Measurements from ENCODE around the gene CSRNP3.
"Not testable (repeated sequence)": the region's sequence is repeated elsewhere in the genome, so short reads cannot be mapped to it uniquely, and the experiment has no call there.

Gene CSRNP3

DNA sequence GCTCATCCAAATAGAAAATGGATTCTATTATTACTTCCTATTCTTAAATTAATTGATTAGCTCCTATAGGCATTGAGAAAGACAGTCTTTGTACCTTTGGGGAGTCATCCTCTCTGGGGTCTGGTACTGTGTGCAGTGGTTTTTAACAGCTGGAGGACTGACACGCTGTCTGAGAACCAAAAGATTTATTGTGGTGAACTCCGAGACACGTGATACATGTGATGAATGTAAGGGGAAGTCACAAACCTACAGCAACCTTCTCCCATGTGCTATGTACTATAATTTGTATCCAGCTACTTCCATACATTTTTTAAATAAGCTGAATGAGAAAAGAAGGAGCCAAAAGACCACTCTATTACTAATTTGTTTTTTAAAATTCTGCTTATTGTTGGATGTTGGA lies 190.9 kb downstream of the CSRNP3 start:
- TF ChIP-seq, protein P1, sequence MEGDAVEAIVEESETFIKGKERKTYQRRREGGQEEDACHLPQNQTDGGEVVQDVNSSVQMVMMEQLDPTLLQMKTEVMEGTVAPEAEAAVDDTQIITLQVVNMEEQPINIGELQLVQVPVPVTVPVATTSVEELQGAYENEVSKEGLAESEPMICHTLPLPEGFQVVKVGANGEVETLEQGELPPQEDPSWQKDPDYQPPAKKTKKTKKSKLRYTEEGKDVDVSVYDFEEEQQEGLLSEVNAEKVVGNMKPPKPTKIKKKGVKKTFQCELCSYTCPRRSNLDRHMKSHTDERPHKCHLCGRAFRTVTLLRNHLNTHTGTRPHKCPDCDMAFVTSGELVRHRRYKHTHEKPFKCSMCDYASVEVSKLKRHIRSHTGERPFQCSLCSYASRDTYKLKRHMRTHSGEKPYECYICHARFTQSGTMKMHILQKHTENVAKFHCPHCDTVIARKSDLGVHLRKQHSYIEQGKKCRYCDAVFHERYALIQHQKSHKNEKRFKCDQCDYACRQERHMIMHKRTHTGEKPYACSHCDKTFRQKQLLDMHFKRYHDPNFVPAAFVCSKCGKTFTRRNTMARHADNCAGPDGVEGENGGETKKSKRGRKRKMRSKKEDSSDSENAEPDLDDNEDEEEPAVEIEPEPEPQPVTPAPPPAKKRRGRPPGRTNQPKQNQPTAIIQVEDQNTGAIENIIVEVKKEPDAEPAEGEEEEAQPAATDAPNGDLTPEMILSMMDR (conservative IDR thresholded peaks at IDR 0.05; ENCODE audit: low read depth, low read length), result no peak
- no peak for DNase-seq (ENCODE audit: low read depth)
- H3K4me3 ChIP-seq (ENCODE audit: low read depth, low read length), result no peak overlapping the region

DNA sequence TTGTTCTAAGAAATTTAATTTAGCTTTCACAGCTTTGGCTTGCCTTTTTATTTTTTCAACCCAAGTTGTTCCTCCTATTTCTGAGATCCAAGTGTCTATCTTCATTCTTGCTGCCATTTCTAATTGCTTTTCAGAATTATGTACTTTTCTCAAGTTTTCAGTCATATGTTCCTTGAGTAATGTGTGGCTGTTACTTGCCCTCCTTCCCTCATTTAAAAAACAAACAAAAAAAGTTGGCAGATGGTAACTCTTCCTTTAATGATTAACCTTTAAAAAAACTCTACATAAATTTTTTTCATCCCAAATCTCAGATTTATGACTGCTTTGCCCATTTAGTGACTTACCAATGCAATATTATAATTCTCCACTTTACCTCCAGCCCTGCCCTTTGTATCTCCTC lies 193.2 kb downstream of the CSRNP3 start:
- H3K4me3 ChIP-seq (ENCODE audit: low read depth, low read length), result no peak overlapping the region
- TF ChIP-seq, protein P1 (conservative IDR thresholded peaks at IDR 0.05; ENCODE audit: low read depth, low read length), result no peak
- DNase-seq (ENCODE audit: low read depth), result no peak

DNA sequence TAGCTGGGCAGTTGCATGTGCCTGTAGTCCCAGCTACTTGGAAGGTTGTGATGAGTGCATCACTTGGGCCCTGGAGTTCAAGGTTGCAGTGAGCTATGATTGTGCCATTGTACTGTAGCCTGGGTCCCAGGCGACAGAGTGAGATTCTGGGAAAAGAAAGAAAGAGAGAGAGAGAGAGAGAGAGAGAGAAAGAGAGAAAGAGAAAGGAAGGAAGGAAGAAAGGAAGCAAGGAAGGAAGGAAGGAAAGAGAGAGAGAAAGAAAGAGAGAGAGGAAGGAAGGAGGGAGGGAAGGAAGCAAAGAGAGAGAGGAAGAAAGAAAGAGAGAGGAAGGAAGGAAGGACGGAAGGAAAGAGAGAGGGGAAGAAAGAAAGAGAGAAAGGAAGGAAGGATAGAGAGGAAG lies 196.1 kb downstream of the CSRNP3 start:
- TF ChIP-seq, protein P1 (conservative IDR thresholded peaks at IDR 0.05; ENCODE audit: low read depth, low read length), result no peak
- H3K4me3 ChIP-seq (ENCODE audit: low read depth, low read length), result no peak overlapping the region
- no peak for DNase-seq (ENCODE audit: low read depth)

DNA sequence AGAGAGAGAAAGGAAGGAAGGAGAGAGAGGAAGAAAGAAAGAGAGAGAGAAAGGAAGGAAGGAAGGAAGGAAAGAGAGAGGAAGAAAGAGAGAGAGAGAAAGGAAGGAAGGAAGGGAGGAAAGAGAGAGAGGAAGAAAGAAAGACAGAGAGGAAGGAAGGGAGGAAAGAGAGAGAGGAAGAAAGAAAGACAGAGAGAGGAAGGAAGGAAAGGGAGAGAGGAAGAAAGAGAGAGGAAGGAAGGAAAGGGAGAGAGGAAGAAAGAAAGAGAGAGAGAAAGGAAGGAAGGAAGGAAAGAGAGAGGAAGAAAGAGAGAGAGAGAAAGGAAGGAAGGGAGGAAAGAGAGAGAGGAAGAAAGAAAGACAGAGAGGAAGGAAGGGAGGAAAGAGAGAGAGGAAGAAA lies 196.6 kb downstream of the CSRNP3 start:
- not testable (repeated sequence) for DNase-seq (ENCODE audit: low read depth); H3K4me3 ChIP-seq (ENCODE audit: low read depth, low read length)

DNA sequence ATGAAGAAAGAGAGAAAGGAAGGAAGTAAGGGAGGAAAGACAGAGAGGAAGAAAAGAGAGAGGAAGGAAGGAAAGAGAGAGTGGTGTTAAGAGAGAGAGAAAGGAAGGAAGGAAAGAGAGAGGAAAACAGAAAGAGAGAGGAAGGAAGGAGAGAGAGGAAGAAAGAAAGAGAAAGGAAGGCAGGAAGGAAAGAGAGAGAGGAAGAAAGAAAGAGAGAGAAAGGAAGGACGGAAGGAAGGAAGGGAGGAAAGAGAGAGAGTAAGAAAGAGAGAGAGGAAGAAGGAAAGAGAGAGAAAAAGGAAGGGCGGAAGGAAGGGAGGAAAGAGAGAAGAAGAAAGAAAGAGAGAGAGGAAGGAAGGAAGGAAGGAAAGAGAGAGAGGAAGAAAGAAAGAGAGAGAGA lies 197.1 kb downstream of the CSRNP3 start:
- H3K4me3 ChIP-seq (ENCODE audit: low read depth, low read length), result no peak overlapping the region
- TF ChIP-seq, protein P1 (conservative IDR thresholded peaks at IDR 0.05; ENCODE audit: low read depth, low read length), result no peak
- DNase-seq (ENCODE audit: low read depth), result no peak

DNA sequence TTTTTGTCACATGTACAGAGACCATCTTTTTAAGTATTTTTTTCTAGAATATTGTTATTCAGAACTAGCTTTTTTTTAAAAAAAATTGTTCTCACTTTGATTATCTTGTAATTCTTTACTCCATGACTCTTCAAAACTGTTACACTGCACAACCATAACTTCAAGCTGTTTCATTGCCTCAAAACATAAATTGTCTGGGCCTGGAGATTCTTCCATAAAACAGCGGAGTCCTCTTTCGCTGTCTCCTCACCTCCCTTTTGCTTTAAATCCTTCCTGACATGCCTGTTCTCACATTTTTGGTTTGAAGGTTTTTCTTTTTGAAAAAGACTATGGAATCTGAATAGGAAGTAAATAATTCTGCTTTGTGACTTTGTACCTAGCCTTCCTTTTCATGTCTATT lies 197.9 kb downstream of the CSRNP3 start:
- H3K4me3 ChIP-seq (ENCODE audit: low read depth, low read length), result no peak overlapping the region
- DNase-seq (ENCODE audit: low read depth), result no peak
- TF ChIP-seq, protein P1 (conservative IDR thresholded peaks at IDR 0.05; ENCODE audit: low read depth, low read length), result no peak

DNA sequence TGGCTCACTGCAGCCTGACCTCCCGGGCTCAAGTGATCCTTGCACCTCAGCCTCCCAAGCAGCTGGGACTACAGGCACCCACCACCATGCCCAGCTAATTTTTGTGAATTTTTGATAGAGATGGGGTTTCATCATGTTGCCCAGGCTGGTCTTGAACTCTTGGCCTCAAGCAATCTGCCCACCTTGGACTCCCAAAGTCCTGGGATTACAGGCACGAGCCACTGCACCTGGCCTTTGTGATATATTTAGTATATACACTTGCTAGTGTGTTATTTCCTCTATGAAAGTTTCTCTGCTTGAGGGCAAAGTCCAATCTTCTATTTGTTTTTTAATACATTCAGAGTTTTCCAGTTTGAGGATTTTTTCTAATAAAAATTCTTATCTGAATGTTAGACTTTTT lies 205.3 kb downstream of the CSRNP3 start:
- no peak overlapping the region for H3K4me3 ChIP-seq (ENCODE audit: low read depth, low read length)
- DNase-seq (ENCODE audit: low read depth), result no peak
- TF ChIP-seq, protein P1 (conservative IDR thresholded peaks at IDR 0.05; ENCODE audit: low read depth, low read length), result no peak

DNA sequence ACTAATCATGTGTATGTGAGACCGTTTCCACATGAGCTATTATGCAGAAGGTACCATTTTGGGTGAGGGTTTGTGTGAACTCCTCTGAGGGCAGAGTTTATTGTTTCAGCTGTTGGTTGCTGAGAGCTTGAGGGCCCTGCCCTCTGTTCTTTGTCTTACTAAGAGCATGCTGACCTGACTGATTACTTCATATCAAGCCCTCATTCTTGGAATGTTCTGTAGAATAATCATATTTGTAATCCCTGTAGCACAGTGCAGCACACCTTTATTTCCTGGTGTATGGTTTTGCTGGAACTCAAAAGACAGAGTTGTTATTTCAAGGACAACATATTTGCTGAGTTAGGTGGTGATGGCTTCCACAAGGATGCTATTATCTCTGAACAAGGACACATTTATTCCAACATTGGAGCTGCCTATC lies 206.1 kb downstream of the CSRNP3 start:
- no peak overlapping the region for H3K4me3 ChIP-seq (ENCODE audit: low read depth, low read length)
- TF ChIP-seq, protein P1 (conservative IDR thresholded peaks at IDR 0.05; ENCODE audit: low read depth, low read length), result no peak
- DNase-seq (ENCODE audit: low read depth), result peak; percentile 10
